Measurements from ENCODE around the gene TMEM132A.

- TF ChIP-seq, protein P1, sequence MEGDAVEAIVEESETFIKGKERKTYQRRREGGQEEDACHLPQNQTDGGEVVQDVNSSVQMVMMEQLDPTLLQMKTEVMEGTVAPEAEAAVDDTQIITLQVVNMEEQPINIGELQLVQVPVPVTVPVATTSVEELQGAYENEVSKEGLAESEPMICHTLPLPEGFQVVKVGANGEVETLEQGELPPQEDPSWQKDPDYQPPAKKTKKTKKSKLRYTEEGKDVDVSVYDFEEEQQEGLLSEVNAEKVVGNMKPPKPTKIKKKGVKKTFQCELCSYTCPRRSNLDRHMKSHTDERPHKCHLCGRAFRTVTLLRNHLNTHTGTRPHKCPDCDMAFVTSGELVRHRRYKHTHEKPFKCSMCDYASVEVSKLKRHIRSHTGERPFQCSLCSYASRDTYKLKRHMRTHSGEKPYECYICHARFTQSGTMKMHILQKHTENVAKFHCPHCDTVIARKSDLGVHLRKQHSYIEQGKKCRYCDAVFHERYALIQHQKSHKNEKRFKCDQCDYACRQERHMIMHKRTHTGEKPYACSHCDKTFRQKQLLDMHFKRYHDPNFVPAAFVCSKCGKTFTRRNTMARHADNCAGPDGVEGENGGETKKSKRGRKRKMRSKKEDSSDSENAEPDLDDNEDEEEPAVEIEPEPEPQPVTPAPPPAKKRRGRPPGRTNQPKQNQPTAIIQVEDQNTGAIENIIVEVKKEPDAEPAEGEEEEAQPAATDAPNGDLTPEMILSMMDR (IDR thresholded peaks at IDR 0.05), result no peak
- TF ChIP-seq POLR2A (IDR thresholded peaks at IDR 0.05) (no peak), EP300 (IDR thresholded peaks at IDR 0.05) (no peak)
Measured at GRCh38 chr11:60922906-60923305, 1.4 kb upstream of the TMEM132A start.

Data from ovary (tissue), 3 donors.